SKM-1 treated with dmso at 0.1 percent for 144 hours (cell line): ENCODE measurements around the gene CYB561D2.
A peak's percentile ranks its signal among the peaks of the same experiment; 100 is the strongest.

Experiments
- DNase-seq: peaks from one replicate; lab custom pipeline; 2025; ENCODE audit not compliant: unreplicated experiment; lab: John Stamatoyannopoulos, UW

The CYB561D2 gene

GRCh38 chr3:50385754-50386153 is 35.1 kb downstream of the CYB561D2 start:
- DNase-seq: no peak

- DNase-seq: no peak
Measured at GRCh38 chr3:50388016-50388719, 37.5 kb downstream of the CYB561D2 start.

GRCh38 chr3:50388720-50389413 is 38.2 kb downstream of the CYB561D2 start:
- no peak for DNase-seq

GRCh38 chr3:50389414-50389767 is 38.7 kb downstream of the CYB561D2 start:
- DNase-seq: no peak

- no peak for DNase-seq
Measured at GRCh38 chr3:50390508-50391224, 40.0 kb downstream of the CYB561D2 start.

GRCh38 chr3:50392101-50392715 is 41.5 kb downstream of the CYB561D2 start:
- DNase-seq: no peak

GRCh38 chr3:50393061-50393460 is 42.4 kb downstream of the CYB561D2 start:
- DNase-seq: no peak

- DNase-seq: peak; percentile 77
Measured at GRCh38 chr3:50395070-50395860, 44.6 kb downstream of the CYB561D2 start.

GRCh38 chr3:50396502-50396901 is 45.8 kb downstream of the CYB561D2 start:
- no peak for DNase-seq

GRCh38 chr3:50401978-50402595 is 51.4 kb downstream of the CYB561D2 start:
- DNase-seq: no peak
